Right lobe of liver (tissue), 6 donors: ENCODE data around the gene RAP1GAP. TPM values are rescaled to one million over a fixed set of nuclear protein-coding genes. Genes with fewer than 3 reads are reported as not detected.

Source experiments
- ATAC-seq, 4 donors: fragments of 200-7000 bp; cut with Tn5 transposase; one replicate each; pipeline ENCODE4 v1.9.1; 2020; ENCODE audit warnings: mild to moderate bottlenecking in 4 of 4, moderate library complexity in 4 of 4
- DNase-seq, 3 donors: peaks; one replicate each; pipeline ENCODE4 v3.0.0-alpha.2; 2020
- H3K27ac ChIP-seq, 3 donors: fragments of 200-600 bp; one replicate each; pipeline ENCODE4 v1.8.0; 2022
- H3K27me3 ChIP-seq, 2 donors: fragments of 200-600 bp; one replicate each; pipeline ENCODE4 v1.8.0; 2022
- H3K36me3 ChIP-seq, 4 donors: fragments of 200-600 bp; sonication (generic) in 1 of 4; one replicate each; pipeline versions ENCODE4 v1.5.1 to v1.8.0; 2017 to 2022; ENCODE audit warnings: control low read depth in 1 of 4
- H3K4me1 ChIP-seq, 4 donors: fragments of 200-600 bp; sonication (generic) in 1 of 4; one replicate each; pipeline versions ENCODE4 v1.5.1 to v1.8.0; 2017 to 2022; ENCODE audit warnings: control low read depth in 1 of 4
- H3K4me3 ChIP-seq, 3 donors: fragments of 200-600 bp; one replicate each; pipeline ENCODE4 v1.8.0; 2022
- H3K9me3 ChIP-seq, 4 donors: fragments of 200-600 bp; sonication (generic) in 1 of 4; one replicate each; pipeline versions ENCODE4 v1.5.1 to v1.8.0; 2017 to 2022; ENCODE audit warnings: control low read depth in 1 of 4
- CTCF ChIP-seq, 4 donors: fragments of 200-600 bp in 3 of 4; fragments of 450-650 bp in 1 of 4; IDR thresholded peaks; one replicate each; pipeline versions ENCODE4 v1.5.1 to v1.8.0; 2016 to 2022; ENCODE audit warnings: antibody characterized with exemption in 4 of 4, mild to moderate bottlenecking in 2 of 4
- POLR2A ChIP-seq: fragments of 450-650 bp; IDR thresholded peaks from one replicate; pipeline ENCODE4 v1.6.1; 2017; ENCODE audit warnings: antibody characterized with exemption, mild to moderate bottlenecking
- WGBS: methylation state at CpG from one replicate; pipeline ENCODE4 v1.1.6; 2018; ENCODE audit warnings: low coverage, low lambda C conversion rate; ENCODE audit not compliant: insufficient coverage; ENCODE audit errors: missing lambda C conversion rate; 5-methylcytosine and 5-hydroxymethylcytosine counted together
- intact Hi-C, 2 donors: fragments of 100-400 bp; cut with DNase I; formaldehyde crosslinking; loops; one replicate each; pipeline versions ENCODE4 v1.11.2 to v1.14.1; 2022
- total RNA-seq, 6 experiments: library from RNA; depleted of rRNA in 2 of 6; stranded (reverse); fragments of >200 nt in 2 of 6; fragmentation: NEBNext Ultra II Directional in 3 of 6; extraction: Animal tissue kit (Norgen Biotek cat#: 25700) in 3 of 6; gene quantifications; one replicate each; pipeline versions ENCODE4 v1.1.0 to v1.2.4, GENCODE V29; 2016 to 2023
- donor health status: DM: no; HTN: yes; CAD: no.
- donor health status: DM: no; HTN: no; CAD: no.
- donor health status: DM: no; HTN: no; CAD: no.
- donor health status: DM: no; HTN: yes; CAD: no.
- donor health status: DM: no; HTN: yes; CAD: no.

RAP1GAP gene
- total RNA-seq, 6 experiments from 2014 or later = 8.0 to 38.1 (median 22.2) TPM

DNA sequence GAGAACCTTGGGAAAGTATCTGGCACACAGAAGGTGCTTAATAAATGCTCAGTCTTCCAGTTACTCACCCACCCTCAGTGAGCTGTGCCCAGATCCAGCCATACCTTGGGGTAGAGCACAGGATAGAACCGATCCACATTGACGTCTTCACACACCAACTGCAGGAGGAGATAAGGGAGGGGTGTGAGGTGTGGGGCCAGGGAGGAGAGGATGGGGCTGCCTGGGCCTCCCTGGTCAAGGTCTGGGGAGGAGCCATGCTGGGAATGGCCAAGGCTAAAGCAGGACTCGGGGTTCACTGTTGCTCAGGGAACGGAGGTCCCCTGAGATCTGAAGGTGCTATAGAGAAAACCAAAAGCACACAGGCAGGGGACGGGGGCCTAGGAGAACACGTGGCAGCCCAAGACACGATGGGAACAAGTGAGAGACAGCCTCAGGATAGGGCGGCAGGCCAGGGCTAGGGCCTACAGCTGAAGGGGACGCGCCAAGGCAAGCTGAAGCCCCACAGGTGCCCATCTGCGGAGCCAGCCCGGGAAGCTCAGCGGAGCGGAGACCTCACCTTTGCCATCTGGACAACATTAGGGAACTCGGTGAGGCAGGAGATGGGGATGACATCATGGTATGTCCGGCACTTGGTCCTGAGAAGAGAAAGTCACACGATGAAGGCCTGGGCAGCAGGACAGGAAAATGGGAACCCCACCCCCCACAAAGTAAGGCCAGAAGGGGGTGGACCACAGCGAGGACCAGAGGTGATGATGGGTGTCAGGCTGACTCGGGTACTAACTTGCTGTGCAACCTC is 55.9 kb downstream of the RAP1GAP start:
- 96% methylated on average over 4 of the region's 19 CpGs for WGBS
- DNase-seq (no peak), ATAC-seq (no peak)
- TF ChIP-seq CTCF (IDR thresholded peaks at IDR 0.05) = no peak
- TF ChIP-seq POLR2A = no peak
- H3K4me1 ChIP-seq = peaks cover 0 to 12% (median 0%) of the 10 kb centered on the region in 4 donors
- no peak overlapping the region for H3K27ac ChIP-seq
- H3K36me3 ChIP-seq = peaks cover 0 to 3% (median 0%) of the 10 kb centered on the region in 4 donors
- intact Hi-C loops = no loop called here
- no peaks in the 10 kb centered on the region for H3K9me3 ChIP-seq
- H3K4me3 ChIP-seq = no peak overlapping the region
- no peaks in the 10 kb centered on the region for H3K27me3 ChIP-seq

DNA sequence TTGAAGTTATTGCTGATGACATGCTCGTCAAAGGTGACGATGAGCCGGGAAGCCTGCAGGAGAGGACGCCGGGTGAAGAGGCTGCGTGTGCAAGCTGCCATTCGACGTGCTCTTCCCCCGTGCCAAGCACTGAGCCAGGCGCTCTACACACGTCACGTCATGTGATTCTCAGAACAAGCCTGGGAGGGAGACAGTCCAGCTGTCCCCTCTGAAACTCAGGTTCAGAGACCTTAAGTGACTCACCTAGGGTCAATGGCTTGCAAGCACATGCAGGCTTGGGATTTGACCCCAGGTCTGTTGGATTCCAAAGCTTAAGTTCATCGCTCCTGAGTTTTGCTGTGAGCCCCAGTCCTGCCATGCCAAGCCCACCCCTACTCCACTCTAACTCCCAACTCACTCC is 57.1 kb downstream of the RAP1GAP start:
- 100% methylated on average over 1 of the region's 13 CpGs for WGBS
- DNase-seq (no peak), ATAC-seq (peak in 1 of 4 donors; percentile 3)
- no peak for TF ChIP-seq POLR2A
- no peak for TF ChIP-seq CTCF (IDR thresholded peaks at IDR 0.05)
- Histone ChIP-seq H3K27me3 (no peaks in the 10 kb centered on the region), H3K27ac (no peak overlapping the region), H3K4me3 (no peak overlapping the region), H3K9me3 (no peaks in the 10 kb centered on the region), H3K36me3 (peaks cover 0 to 3% (median 0%) of the 10 kb centered on the region in 4 donors), H3K4me1 (peaks cover 0 to 12% (median 0%) of the 10 kb centered on the region in 4 donors)
- intact Hi-C loops = no loop called here

DNA sequence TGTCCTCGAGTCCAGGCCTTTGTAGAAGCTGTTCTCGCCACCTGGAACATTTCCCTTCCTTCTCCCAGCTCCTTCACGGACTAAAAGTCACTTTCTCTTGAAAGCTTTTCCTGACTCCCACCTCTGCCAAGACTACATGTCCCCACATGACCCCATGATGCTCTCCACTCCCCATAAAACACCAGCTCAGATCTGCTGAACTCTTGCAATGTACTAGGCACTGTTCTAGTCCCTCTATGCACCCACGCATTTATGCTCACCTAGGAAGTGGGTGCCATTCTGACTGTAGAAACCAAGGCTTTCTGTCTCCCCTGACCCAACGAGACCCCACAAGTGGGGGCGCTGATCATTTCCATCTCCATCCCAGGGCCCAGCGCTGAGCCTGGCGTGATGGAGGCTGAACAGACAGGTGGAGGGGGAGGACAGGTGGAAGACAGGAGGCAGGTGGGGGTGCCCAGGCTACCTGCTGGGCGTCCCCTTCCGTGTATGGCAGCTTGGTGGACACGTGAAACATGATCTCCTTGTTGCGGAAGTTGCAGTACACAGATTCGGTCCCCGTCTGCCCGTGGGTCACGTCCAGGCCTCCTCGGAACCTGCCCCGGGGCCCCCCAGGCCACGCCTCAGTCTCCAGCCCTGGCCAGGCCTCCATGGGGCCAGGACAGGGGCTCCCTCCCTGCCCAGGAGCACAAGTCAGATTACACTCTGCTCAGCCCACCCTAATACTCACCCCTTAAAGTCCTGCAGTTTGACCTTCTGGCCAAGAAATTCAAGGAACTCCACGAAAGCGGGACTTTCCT is 58.0 kb downstream of the RAP1GAP start:
- Histone ChIP-seq H3K9me3 (no peaks in the 10 kb centered on the region), H3K27ac (no peak overlapping the region), H3K4me1 (peaks cover 0 to 6% (median 0%) of the 10 kb centered on the region in 4 donors), H3K27me3 (no peaks in the 10 kb centered on the region), H3K36me3 (peaks cover 0 to 3% (median 0%) of the 10 kb centered on the region in 4 donors), H3K4me3 (no peak overlapping the region)
- intact Hi-C loops = no loop called here
- no peak for TF ChIP-seq CTCF (IDR thresholded peaks at IDR 0.05)
- TF ChIP-seq POLR2A = no peak
- DNase-seq = no peak
- 93% methylated on average over 11 of the region's 21 CpGs for WGBS
- no peak for ATAC-seq

GRCh38 chr1:21610027-21610426 is 59.1 kb downstream of the RAP1GAP start:
- no peak for ATAC-seq
- intact Hi-C loops = no loop called here
- Histone ChIP-seq H3K36me3 (peaks cover 0 to 3% (median 0%) of the 10 kb centered on the region in 4 donors), H3K4me1 (no peaks in the 10 kb centered on the region), H3K27me3 (no peaks in the 10 kb centered on the region), H3K4me3 (no peak overlapping the region), H3K27ac (no peak overlapping the region), H3K9me3 (no peaks in the 10 kb centered on the region)
- TF ChIP-seq POLR2A (no peak), CTCF (IDR thresholded peaks at IDR 0.05) (no peak)
- no peak for DNase-seq
- WGBS = 30% methylated on average over 6 of the region's 16 CpGs
